Kidney (tissue), 14 donors: Measurements from ENCODE around the gene NEIL3. TPM values are rescaled to one million over a fixed set of nuclear protein-coding genes. Genes with fewer than 3 reads are reported as not detected.
"Not testable (repeated sequence)": the region's sequence is repeated elsewhere in the genome, so short reads cannot be mapped to it uniquely, and the experiment has no call there.

Experiments
- DNase-seq, 5 donors: peaks; one replicate each; pipeline ENCODE4 v3.0.0-alpha.2; 2013 to 2020
- FAIRE-seq: peaks from 2 replicates; lab custom pipeline; 2012; peaks lifted over from hg19 to GRCh38; lab: Jason Lieb, UNC
- H3K27ac ChIP-seq, 2 donors: one replicate each; pipeline ENCODE4 v1.7.0; 2013; ENCODE audit warnings: low read depth in 2 of 2, low read length in 2 of 2, inconsistent platforms in 1 of 2
- H3K27me3 ChIP-seq: one replicate; pipeline ENCODE4 v1.7.1; 2013; ENCODE audit warnings: low read length, inconsistent platforms; ENCODE audit not compliant: control insufficient read depth, insufficient read depth
- H3K36me3 ChIP-seq, 3 donors: one replicate each; pipeline versions ENCODE4 v1.7.0 to v1.7.1; 2013; ENCODE audit warnings: low read length in 3 of 3, control low read depth in 1 of 3, inconsistent platforms in 1 of 3; ENCODE audit not compliant: insufficient read depth in 3 of 3, control insufficient read depth in 2 of 3
- H3K4me1 ChIP-seq, 3 donors: one replicate each; pipeline versions ENCODE4 v1.7.0 to v1.7.1; 2013; ENCODE audit warnings: low read length in 3 of 3, inconsistent platforms in 1 of 3, low read depth in 1 of 3; ENCODE audit not compliant: control insufficient read depth in 2 of 3, insufficient read depth in 2 of 3
- H3K4me3 ChIP-seq, 3 donors: one replicate each; pipeline versions ENCODE4 v1.7.0 to v1.8.1; 2013; ENCODE audit warnings: low read length in 3 of 3, control low read depth in 1 of 3, inconsistent platforms in 1 of 3
- H3K9ac ChIP-seq, 3 donors: one replicate each; pipeline versions ENCODE4 v1.7.0 to v1.7.1; 2013; ENCODE audit warnings: low read length in 3 of 3, control low read depth in 1 of 3, inconsistent platforms in 1 of 3
- H3K9me3 ChIP-seq, 3 donors: one replicate each; pipeline versions ENCODE4 v1.7.0 to v1.7.1; 2013; ENCODE audit warnings: low read length in 3 of 3, control low read depth in 1 of 3, inconsistent platforms in 1 of 3; ENCODE audit not compliant: control insufficient read depth in 2 of 3, insufficient read depth in 1 of 3
- intact Hi-C: fragments of 100-400 bp; cut with DNase I; formaldehyde crosslinking; loops from one replicate; pipeline ENCODE4 v1.11.1; 2022
- polyA plus RNA-seq: library from polyadenylated mRNA; stranded (reverse); fragments of 350-450 nt; fragmentation: Illumina TruSeq; extraction: RNeasy Lipid Tissue Mini Kit (QIAGEN cat#74804); gene quantifications from one replicate; pipeline ENCODE4 v1.2.3, GENCODE V29; 2014; ENCODE audit warnings: low read depth, low replicate concordance; ENCODE audit not compliant: insufficient read depth
- total RNA-seq: library from RNA; stranded (reverse); fragmentation: NEBNext Ultra II Directional; extraction: Animal tissue kit (Norgen Biotek cat#: 25700); gene quantifications from one replicate; pipeline ENCODE4 v1.2.1, GENCODE V29; 2021
- TF ChIP-seq, protein P1 (sequence below): IDR thresholded peaks from 3 replicates; pipeline ENCODE4 v1.5.1; 2012; ENCODE audit warnings: mild to moderate bottlenecking, moderate library complexity, borderline replicate concordance; ENCODE audit not compliant: insufficient read depth; ENCODE audit errors: extremely low read depth
- donor health status: control.
- donor health status: control.
- donor health status: control.
- donor health status: control.
- donor health status: control.
- donor health status: DM: yes; HTN: yes; CAD: no.
- donor health status: Normal renal cell carcinoma (clear cell type).

NEIL3 gene
- total and polyA plus RNA-seq, 2 donors from 2014 or later: 0.35 TPM; not detected in 1

DNA sequence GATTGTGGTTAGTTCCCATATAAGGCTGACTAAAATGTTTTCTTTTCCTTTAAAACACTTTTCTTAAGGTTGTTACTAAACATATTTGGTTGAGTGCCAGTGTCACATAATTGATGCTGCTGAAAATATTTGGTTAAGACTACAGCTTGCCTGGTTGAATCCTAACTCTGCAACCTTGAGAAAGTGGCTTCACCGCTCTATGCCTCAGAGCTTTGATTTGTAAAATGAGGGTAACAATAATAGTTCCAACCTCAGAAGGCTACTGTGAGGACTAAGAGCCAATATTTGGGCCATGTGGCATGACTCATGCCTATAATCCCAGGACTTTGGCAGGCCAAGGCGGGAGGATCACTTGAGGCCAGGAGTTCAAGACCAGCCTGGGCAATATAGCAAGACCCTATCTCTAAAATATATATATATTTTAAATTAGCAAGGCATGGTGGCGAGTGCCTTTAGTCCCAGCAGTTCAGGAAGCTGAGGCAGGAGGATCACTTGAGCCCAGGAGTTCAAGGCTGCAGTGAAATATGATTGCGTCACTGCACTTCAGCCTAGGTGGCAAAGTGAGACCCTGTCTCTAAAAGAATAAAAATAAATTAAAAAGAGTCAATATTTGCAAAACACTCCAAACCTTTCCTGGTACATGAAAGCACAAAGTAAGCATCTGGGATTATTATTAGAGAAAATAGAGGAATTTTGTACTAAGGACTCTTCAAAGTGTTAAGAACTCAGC, 7.1 kb upstream of the NEIL3 start:
- no peaks in the 10 kb centered on the region for H3K27me3 ChIP-seq
- no peak overlapping the region for H3K27ac ChIP-seq
- DNase-seq: no peak
- TF ChIP-seq, protein P1, sequence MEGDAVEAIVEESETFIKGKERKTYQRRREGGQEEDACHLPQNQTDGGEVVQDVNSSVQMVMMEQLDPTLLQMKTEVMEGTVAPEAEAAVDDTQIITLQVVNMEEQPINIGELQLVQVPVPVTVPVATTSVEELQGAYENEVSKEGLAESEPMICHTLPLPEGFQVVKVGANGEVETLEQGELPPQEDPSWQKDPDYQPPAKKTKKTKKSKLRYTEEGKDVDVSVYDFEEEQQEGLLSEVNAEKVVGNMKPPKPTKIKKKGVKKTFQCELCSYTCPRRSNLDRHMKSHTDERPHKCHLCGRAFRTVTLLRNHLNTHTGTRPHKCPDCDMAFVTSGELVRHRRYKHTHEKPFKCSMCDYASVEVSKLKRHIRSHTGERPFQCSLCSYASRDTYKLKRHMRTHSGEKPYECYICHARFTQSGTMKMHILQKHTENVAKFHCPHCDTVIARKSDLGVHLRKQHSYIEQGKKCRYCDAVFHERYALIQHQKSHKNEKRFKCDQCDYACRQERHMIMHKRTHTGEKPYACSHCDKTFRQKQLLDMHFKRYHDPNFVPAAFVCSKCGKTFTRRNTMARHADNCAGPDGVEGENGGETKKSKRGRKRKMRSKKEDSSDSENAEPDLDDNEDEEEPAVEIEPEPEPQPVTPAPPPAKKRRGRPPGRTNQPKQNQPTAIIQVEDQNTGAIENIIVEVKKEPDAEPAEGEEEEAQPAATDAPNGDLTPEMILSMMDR: no peak
- H3K9ac ChIP-seq: no peak overlapping the region
- intact Hi-C loops: no loop called here
- no peak for FAIRE-seq
- H3K4me3 ChIP-seq: no peak overlapping the region
- H3K9me3 ChIP-seq: peaks cover 0 to 7% (median 5%) of the 10 kb centered on the region in 3 donors
- H3K4me1 ChIP-seq: no peaks in the 10 kb centered on the region
- no peaks in the 10 kb centered on the region for H3K36me3 ChIP-seq

DNA sequence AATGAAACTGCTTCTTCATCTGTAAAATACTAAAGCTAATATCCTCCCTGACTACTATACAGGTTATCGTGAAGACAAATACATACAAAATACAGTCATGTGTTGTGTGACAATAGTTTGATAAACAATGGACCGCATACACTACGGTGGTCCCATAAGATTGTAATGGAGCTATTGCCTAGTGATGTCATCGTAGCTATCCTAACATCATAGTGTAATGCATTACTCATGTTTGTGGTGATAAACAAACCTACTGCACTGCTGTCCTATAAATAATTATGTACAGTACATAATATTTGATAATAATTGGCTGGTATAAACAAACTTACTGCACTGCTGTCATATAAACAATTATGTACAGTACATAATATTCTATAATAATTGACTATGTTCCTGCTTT, 5.6 kb upstream of the NEIL3 start:
- no peaks in the 10 kb centered on the region for H3K36me3 ChIP-seq
- no peak overlapping the region for H3K9ac ChIP-seq
- H3K9me3 ChIP-seq: no peaks in the 10 kb centered on the region
- no peaks in the 10 kb centered on the region for H3K4me1 ChIP-seq
- no peak for DNase-seq
- no peaks in the 10 kb centered on the region for H3K27me3 ChIP-seq
- no peak overlapping the region for H3K4me3 ChIP-seq
- no peak overlapping the region for H3K27ac ChIP-seq
- TF ChIP-seq, protein P1: no peak
- FAIRE-seq: no peak
- intact Hi-C loops: no loop called here

DNA sequence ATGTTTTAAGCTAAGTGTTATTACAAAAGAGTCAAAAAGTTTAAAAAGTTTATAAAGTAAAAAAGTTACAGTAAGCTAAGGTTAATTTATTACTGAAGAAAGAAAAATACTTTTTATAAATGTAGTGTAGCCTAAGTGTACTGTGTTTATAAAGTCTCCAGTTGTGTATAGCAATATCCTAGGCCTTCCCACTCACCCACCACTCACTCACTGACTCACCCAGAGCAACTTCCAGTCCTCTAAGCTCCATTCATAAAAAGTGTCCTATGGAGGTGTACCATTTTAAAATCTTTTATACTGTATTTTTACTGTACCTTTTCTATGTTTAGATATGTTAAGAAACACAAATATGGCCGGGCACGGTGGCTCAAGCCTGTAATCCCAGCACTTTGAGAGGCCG, 4.8 kb upstream of the NEIL3 start:
- H3K27ac ChIP-seq, DNase-seq, H3K9ac ChIP-seq, H3K36me3 ChIP-seq, H3K9me3 ChIP-seq, FAIRE-seq, intact Hi-C loops, H3K4me3 ChIP-seq, H3K27me3 ChIP-seq, H3K4me1 ChIP-seq: not testable (repeated sequence)

DNA sequence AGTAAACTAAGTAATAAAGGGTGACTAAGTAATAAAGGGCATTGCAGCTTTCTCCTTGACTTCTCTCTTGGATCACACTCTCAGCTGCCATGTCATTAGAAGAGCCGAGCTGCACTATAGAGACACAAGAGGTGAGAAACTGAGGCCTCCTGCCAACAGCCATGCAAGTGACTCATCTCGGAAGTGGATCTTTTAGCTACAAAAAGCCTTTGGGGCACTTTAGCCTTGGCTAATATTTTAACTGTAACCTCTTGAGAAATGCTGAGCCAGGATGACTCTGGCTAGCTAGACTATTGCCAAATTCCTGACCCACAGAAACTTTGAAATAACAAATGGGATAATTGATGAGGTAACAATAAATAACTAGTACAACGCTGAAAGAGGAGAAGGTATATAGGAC, 1.5 kb upstream of the NEIL3 start:
- no peak overlapping the region for H3K9ac ChIP-seq
- TF ChIP-seq, protein P1: no peak
- H3K36me3 ChIP-seq: no peaks in the 10 kb centered on the region
- DNase-seq (no peak), FAIRE-seq (peak; percentile 44)
- no peak overlapping the region for H3K4me3 ChIP-seq
- intact Hi-C loops: no loop called here
- H3K27me3 ChIP-seq: no peaks in the 10 kb centered on the region
- peaks cover 0 to 4% (median 0%) of the 10 kb centered on the region in 3 donors for H3K4me1 ChIP-seq
- H3K9me3 ChIP-seq: no peaks in the 10 kb centered on the region
- no peak overlapping the region for H3K27ac ChIP-seq
